Hematopoietic multipotent progenitor cell treated with erythropoietin and hydrocortisone succinate and interleukin-3 and kit ligand, for 8 days (in vitro differentiated cells): ENCODE data around the gene CD276.
"Not testable (repeated sequence)": the region's sequence is repeated elsewhere in the genome, so short reads cannot be mapped to it uniquely, and the experiment has no call there.

ENCODE experiments used
- DNase-seq: peaks from one replicate; pipeline ENCODE4 v3.0.0-alpha.2; 2015

The CD276 gene

DNA sequence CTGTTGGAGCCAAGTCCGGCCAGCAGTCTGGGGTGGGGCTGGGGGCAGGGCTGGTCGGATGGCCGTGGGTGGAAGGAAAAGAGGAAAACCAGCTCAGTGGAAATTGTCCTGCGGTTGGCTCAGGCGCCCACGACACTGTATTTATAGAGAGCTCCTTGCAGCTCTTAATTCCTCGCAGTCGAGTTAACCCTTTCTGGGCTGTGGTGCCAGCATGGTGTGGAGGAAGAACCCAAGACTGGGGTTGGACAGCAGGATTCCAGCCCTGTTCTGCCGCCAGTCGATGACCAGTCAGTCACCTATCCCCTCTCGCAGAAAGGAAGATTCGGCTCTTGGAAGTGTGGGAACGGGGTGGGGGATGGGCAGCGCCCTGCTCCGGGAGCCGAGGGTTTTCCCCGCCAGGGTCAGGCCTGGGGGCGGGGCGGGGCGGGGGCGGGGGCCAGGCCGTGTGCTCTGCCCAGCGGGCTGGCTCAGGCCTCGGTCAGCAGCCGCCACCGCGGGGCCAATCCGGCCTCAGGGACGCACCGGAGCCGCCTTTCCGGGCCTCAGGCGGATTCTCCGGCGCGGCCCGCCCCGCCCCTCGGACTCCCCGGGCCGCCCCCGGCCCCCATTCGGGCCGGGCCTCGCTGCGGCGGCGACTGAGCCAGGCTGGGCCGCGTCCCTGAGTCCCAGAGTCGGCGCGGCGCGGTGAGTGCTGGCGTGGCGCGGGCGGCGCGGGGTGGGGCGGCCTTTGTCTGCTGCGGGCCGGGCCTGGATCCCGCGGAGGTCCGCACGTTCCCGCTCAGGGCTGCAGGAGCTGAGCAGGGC, at the start of gene CD276:
Gene CD276 (plus strand): TSS at position 607 of the 804 bp plus-strand sequence. CDS start 15,257 bp downstream, outside the sequence.
- peak; percentile 20 for DNase-seq

DNA sequence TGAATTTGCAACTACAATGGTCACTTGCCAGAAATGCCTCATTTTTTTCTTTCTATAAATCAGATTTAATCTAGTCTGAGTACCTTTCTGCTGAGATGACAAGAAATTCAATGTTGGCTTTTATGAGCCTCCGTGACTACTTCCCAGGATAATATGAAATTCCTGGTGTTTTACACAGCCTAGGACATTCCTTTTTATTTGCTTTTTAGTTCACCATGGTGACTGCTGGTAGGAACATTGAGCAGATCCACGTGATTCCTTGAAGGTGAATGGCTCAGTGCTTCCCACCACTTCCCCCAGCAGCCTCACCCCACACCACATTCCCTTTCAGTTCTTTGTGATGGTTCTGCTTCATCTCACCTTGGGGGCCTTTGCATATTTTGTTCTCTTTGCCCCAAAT, 46.7 kb upstream of the CD276 start:
- DNase-seq: no peak

DNA sequence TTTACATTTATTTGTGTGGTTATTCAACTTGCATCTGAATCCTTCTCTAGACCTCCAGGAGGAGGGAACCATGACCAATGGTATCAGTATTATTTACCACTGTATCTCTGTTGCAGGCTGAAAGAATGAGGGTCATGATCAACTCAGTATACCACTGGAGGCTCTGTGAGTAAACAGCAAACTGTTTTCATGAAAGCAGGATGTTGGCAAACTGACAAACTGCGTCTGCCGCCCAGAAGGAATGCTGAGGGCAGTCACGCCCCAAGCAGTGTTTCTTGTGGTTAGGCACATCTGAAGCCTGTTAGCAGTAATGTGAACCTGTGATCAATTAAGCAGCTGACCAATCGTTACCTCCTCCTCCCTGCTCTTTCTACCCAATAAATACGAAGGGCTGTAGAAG, 44.7 kb upstream of the CD276 start:
- not testable (repeated sequence) for DNase-seq

DNA sequence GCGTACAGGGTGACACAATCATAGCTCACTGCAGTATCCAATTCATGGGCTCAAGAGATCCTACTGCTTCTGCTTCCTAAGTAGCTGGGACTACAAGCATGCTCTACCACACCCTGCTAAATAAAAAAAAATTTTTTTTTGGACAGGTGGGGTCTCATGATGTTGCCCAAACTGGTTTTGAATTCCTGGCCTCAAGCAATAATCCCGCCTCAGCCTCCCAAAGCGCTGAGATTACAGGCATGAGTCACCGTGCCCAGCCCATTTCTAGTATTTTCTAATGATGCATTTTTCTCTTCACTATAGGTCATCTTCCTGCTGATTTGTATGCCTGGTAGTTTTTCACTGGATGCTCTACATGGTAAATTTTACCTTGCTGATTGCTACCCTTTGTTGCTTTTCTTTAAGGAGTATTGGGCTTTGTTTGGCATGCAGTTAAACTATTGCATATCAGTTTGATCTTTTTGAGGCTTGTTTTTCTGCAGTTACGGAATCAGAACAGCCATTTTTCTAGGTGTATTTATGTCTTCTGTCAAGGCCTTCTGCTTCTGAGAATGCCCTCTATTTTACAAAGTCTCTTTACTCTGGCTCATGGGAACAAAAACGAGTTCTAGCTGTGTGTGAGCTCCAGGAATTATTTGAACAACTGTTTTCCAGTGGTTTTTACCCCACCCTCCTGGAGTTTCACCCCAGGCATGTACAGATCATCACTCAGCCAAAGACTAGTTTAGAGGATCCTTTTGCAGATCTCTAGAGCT, 36.7 kb upstream of the CD276 start:
- no peak for DNase-seq

DNA sequence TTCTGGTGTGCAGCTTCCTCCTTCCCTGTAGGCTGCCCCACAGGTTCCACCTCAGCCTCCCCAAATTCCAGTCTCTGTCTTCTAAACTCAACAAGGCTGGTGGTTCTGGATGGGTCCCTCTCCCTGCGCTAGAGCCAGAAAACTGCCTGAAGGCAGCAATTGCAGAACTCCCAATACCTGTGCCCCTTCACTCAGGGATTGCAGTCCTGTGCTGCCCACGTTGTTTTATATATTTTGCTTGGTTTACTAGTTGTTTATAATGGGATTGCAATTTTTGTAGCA, 36.2 kb upstream of the CD276 start:
- no peak for DNase-seq

DNA sequence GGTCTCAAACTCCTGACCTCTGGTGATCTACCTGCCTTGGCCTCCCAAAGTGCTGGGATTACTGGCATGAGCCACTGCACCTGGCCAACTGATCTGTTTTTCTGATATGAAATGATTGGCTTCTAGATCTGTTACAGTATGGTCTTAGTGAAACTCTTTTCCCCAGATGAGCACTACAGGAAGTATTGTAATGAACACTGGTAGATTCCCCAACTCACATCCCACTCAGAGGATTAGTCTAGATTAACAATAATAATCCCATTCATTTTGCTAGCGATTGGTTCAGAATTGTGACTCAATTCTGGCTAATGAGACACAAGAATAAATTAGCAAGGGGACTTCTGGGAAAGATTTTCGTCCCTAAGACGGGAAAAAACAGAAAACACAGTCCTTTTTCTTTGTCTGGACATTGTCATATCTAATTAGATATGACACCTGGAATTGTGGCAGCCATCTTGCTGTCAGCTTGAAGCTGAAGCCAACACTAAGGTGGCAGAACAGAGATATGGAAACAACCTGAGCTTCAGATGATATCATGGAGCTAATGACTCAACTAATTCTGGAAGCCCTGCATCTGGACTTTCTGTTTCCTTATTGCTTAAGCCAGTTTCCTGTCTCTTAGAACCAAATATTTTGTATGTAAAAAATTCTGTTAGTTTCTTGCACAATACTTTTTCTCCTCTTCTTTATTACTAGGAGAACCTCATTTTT, 33.6 kb upstream of the CD276 start:
- no peak for DNase-seq

DNA sequence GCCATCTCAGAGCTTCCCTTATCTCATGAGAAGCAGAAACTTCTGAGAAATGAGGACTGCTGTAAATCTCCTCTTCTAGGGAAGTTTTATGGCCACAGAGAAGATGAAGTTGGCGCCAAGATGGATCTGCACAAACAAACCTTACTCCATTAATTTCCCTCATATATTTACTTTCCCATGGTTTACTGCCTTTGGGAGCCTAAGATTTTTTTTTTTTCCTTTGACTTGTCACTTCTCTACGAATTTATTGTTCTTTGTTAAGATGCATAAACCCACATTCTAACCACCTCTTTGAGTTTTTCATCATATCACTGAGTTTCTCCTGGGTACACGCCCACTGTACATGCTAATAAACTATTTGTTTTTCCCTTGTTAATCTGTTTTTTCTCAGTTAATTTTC, 29.5 kb upstream of the CD276 start:
- no peak for DNase-seq

DNA sequence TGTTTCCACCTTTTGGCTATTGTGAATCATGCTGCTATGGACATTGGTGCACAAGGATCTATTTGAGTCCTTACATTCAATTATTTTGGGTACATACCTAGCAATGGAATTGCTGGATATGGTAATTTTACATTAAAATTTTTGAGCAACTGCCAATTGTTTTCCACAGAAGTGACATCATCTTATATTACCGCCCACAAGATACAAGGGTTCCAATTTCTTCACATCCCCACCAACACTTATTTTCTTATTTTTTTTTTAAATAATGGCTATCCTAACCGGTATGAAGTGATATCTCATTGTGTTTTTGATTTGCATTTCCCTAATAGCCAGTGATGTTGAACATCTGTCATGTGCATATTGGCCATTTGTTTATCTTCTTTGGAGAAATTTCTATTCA, 28.5 kb upstream of the CD276 start:
- no peak for DNase-seq

DNA sequence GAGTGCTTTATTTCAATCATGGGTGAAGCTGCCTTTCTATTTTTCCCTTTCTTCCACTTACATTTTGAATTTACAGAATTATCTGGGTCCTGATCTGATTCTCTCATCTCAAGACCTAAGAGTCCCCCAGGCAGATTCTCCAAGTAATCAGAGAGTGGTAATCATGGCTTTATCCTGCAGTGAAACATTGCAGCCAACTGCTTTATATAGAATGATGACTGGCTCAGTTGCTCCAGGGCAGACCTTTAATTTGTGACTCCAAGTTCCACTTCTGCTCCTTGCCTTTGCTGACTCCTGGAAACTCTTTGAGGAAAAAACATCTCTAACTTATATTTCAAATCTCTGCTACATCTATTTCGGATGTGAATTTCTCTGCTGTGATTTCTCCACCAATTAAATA, 25.5 kb upstream of the CD276 start:
- no peak for DNase-seq

DNA sequence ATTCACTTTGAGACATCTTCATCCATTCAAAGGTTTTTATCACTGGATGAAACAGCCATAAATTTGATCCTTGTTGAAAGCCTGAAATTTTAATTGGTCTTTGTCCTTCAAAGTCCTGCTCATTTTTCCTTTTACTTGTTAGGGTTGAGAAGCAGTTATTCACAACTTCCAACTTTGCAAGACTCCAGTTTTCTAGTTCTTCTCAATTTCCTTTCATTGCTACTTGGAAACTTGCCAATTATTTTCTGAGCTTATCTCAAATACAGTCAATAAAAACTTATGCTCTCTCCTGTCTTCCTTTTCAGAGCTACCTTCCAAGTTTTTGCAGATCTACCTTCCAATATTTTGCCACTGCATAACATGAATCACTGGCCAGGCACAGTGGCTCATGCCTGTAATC, 23.7 kb upstream of the CD276 start:
- DNase-seq: no peak

DNA sequence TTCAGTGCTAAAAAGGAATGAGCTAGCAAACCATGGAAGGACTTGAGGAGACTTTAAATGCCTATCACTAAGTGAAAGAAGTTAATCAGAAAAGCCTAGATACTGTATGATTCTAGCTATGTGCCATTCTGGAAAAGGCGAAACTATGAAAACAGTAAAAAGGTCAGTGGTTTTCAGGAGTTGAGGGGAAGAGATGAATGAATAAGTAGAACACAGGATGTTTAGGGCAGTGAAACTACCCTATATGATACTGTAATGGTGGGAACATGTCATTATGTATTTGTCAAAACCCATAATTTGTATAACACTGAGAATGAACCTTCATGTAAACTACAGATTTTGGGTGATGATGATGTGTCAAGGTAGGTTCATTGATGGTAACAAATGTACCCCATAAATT, 9.6 kb upstream of the CD276 start:
- DNase-seq: no peak

DNA sequence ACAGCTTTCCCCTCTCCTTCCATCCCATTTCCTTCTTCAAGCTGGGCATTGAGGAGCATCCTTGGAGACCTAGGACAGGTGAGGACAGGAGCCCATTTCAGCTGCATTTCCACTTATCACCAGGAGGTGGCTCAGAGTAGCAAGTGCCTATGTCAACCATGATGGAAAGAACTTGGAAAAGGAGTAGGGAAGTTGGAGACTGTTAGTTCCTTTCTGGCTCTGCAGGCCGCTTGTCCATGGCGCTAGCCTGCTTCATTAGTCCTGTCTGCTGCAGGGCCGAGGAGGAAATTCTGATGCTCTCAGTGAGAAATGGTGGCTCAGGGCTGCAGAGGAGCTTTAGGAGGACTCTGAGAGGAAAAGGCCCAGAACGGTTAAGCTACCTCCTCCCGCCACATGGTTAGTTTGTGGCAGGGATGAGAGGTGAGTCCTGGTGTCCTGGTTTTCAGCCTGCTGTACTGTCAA, 7.0 kb upstream of the CD276 start:
- DNase-seq: peak; percentile 57

DNA sequence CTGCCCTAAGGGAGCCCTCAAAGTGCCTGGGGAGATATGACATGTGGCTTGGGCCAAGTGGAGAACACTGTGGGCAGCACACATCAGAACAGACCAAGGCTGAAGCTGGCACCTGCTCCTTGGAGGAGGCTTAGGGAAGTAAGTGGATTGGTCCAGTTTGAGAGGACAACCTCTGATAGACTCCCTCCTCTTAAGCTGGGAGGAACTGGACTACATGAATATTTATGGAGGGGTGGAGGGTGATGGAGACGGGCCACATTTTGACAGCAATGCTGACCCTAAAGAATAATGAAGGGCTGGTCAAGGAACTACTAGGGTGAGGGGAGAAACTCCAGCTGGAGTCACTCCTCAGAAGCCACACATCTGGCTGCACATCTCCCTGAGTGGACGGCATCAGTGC, 6.5 kb upstream of the CD276 start:
- no peak for DNase-seq

DNA sequence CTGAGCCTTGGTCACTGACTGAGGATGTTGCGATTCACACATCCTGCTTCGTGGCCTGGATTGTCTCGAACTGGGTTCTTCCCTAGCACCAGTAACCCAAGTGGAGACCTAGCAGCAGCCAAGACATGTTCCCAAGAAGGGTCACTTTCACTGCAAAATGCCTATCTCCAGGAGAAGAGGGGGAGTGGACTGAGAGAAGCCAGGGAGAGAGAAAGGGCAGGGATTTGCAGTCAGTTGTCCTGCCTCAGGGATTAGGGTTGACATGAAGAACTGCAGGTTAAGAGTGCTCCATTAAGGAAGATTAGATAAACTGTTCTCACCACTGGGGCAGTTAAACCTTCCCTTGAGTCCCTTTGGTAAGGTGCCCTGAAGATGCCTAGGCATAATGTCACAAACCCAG, 5.7 kb upstream of the CD276 start:
- no peak for DNase-seq

DNA sequence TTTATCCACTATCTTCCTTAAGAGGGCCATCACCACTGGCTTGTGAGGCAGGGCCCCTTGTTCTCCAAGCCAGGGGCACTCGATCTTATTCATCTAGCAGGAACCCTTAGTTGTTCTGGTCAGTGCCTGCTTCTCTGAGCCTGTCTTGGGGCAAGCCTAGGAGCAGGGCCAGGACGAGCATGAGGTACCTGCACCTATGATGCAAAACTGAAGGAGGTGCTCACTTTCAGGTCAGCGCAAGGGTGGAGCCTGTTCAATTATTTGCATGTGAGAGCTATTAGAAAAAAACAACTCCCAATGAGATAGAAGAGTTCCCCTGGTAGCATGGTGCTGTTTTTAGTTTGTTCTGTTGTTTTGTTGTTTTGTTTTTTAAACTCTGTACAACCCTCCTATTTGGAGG, 5.0 kb upstream of the CD276 start:
- no peak for DNase-seq

DNA sequence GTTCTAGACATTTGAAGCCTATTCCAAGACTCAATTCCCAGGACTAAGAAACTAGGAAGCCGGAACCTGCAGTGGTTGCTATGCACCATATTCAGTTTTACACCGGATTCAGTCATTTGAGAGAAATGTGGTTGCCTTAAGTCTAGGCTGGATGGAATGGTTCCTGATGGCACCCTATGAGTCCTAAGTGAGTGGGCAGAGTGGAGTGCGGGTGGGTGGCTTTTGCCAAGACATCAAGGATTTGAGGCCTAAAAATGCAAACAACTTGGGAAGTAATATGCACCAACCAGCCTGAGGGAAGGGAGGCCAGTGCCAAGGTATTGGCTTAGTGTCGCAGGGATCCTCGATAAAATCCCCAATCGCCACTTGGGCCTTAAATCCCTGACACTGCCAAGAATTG, 4.2 kb upstream of the CD276 start:
- DNase-seq: no peak

DNA sequence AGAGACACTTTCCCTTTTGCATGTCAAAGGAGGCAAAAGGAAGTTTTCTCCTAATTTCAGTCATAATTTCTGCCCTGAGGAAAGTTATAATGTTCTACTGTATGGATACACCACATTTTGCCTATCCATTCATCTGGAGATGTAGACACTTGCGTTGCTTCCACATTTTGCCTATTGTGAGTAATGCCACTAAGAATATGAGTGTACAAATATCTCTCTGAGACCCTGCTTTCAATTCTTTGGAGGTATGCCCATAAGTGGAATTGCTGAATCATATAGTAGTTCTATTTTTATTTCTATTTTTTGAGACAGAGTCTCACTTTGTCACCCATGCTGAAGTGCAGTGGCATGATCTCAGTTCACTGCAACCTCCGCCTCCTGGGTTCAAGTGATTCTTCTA, 3.6 kb upstream of the CD276 start:
- DNase-seq: no peak

DNA sequence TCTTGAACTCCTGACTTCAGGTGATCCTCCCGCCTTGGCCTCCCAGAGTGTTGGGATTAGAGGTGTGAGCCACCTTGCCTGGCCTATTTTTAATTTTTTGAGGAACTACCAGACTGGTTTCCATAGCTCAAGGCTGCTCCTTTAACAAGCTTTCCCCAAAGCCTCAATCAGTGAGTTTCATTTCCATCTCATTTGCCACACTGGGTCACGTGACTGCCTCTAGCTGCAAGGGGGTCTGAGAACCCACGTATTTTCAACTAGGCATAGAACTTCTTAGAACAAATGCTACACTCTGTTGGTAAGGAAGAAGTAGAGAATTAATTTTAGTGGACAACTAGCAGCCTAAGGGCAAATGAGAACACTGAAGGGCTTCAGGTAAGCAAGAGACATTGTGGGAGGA, 3.1 kb upstream of the CD276 start:
- DNase-seq: no peak

DNA sequence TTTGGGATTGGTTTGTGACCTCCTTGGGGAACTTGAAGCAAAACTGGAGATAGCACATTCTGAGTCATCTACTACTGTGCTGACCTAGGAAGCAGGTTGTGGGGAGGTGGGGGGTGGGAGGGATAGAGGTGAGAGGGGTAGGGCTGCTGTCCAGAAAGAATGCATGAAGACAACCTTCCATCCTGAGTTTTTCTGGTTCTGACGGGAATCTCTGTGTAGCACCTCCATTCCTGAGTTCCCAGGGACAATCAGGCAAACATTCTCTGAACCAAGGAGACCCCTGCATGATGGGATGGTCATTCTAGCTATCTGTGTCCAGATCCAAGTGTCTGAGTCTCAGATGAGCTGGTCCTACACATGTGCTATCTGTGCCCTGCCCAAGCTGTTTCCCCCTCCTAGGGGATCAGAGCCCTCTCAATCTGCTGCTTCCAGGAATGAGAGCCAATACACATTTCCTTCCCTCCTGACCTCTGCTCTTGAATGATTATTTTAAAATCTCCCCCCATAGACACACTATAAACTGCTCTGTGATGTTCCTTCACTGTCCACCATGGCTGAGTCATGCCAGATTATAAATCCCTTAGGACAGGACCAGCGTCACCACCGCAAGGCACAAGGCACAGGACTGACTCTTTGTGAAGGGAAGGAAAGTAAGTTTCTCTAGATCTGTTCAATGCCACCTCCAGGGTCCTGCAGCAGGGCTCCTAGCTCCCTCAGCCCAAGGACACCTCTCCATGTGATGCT, 2.2 kb upstream of the CD276 start:
- no peak for DNase-seq

DNA sequence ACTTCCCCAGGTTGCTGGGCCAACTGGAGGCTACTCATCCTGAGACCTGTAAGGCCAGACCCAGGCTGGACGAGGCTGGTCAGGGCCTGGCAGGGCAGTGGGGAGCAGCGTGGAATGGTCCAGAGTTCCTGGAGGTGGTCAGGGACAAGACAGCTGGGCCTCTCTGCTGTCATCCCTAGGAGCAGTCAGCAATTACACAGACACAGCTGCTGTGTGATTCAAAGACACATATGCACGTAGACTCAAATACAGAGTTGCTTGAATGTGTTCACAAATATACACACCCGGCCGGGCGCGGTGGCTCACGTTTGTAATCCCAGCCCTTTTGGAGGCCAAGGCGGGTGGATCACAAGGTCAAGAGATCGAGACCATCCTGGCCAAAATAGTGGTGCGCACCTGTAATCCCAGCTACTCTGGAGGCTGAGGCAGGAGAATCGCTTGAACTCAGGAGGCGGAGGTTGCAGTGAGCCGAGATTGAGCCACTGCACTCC, 1.5 kb upstream of the CD276 start:
- DNase-seq: no peak

DNA sequence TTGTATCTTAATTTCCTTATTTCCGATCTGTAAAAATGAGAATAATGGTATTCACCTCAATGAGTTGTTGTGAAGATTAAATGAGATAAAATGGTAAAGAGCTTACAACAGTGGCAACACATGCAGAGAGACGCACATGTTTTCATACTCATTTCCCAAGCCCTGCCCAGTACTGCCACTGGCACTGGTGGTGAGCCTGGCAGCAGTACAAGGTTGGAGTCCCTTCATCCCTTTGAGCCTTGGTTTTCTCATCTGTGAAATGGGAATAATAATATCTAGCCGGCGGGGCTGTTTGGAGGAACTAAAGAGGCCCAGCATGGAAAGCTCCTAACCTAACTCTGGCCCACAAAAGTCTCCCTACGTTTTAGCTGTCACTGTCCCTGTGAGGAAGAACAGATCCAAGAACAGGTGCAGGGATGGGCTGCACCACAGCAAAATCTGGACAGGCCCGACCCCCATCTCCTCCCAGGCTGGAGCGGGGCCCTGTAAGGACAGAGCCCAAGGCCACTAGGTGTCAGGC, 866 bp upstream of the CD276 start:
- DNase-seq: no peak

DNA sequence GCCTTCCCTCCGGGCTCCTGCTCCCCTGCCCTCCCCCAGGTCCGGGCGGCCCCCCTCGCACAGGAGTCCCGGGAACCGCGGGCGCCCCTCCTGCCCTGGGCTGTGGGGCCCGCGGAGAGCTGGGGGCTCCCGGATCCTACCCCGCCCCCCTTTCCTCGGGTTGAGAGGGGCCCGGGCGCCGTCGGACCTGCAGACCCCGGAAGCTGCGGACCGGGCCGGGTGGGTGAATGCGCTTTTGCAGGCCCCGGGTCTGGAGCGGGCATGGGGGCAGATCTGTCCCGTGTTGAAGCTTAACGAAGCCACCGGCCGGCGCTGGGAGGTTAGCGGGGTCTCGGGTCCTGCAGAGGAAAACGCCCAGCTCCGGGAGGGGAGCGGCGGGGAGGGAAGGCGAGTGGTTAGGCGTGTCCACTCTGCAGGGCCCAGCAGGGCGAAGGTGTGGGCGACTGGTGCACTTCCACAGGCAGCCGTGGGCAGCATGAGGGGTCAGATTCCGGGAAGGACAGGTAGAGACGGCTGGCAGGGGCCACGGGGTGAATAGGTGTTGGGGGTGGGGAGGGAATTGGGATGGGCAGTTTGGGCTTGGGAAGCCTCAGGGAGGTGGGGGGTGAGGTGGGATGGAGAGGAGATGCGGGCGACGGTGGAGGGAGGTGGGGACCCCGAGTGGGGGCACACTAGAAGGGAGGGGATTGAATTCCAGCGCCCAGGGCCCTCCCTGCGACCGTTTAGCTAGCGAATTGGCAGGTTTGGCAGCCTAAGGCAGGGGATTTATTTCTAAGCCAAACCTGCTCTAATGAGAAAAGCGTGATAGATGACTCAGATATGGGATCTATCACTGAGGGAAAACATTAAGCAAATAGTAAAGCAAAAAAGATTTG, 635 bp downstream of the CD276 start:
- no peak for DNase-seq
